ENCODE data around the gene CAMTA1.

CAMTA1 gene

DNA sequence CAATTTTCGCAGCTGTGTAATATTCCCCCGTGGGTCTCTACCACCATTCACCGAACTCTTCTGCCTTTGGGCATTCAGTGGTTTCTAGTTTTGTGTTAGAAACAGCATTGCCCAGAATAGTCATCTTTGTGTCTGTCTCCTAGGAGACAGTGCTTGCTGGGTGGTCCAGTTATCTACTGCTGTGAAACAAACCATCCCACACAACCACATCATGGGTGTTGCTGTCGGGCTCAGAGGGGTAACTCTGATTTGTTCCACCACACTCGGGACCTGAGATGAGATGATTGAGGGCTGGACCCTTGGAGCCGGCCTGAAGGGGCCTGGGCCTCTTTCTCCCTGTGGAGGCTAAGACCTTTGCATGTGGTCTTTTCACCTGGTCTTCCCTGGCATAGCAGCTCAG lies 558.6 kb downstream of the CAMTA1 start:
- in situ Hi-C loops (cut with MboI; ENCODE audit: low sequenced_read_pairs): no loop called here

GRCh38 chr1:7344299-7344698 lies 559.0 kb downstream of the CAMTA1 start:
- in situ Hi-C loops (cut with MboI; ENCODE audit: low sequenced_read_pairs): no loop called here

GRCh38 chr1:7345516-7345915 lies 560.3 kb downstream of the CAMTA1 start:
- in situ Hi-C loops (cut with MboI; ENCODE audit: low sequenced_read_pairs): no loop called here

GRCh38 chr1:7346070-7346596 lies 560.9 kb downstream of the CAMTA1 start:
- in situ Hi-C loops (cut with MboI; ENCODE audit: low sequenced_read_pairs): no loop called here

DNA sequence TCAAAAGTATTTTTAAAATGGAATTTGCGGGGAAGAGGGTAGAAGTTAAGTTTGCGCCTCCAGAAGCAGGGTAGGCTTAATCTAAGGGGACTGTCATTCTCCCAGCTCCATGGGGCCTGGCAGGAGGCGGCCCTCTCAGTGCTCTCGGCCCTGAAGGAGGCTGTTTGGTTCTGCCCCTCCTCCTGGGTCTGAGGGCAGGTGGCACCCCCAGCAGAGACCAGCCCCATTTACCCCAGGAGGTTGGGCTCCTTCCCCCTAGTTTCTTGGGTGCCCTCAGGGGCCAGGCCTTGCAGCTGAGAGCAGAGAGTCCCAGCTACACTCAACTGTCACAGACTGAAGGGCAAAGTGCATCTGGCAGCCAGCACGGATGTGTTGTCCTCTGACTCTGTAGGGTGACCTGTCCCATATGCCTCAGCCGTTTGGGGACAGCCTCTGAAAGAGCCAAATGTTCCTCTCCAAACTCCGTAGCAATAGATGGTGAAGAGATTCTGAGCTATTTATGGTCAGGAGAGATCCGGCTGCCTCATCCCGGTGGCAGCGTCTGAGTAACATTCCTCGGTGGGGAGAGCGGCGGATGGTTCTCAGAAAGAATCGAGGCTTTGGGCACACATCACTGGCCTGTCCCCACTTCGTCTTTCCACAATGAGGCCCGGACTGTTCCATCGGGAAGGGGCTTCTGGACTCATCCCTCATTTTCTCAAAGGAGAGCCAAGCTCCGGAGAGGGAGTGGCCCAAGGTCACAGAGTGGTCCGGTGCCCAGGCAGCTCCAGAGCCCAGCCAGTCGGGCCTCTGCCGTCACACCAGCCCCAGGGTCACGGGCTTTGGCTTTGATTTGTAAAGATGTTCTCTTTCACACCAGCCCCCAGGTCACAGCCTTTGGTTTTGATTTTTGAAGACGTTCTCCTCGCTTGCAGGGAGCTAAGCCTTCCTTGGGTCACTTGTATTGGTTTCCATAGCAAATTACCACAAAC lies 561.6 kb downstream of the CAMTA1 start:
- in situ Hi-C loops (cut with MboI; ENCODE audit: low sequenced_read_pairs): no loop called here

- in situ Hi-C loops (cut with MboI; ENCODE audit: low sequenced_read_pairs): no loop called here
Observed at GRCh38 chr1:7348073-7348472, 562.8 kb downstream of the CAMTA1 start.

DNA sequence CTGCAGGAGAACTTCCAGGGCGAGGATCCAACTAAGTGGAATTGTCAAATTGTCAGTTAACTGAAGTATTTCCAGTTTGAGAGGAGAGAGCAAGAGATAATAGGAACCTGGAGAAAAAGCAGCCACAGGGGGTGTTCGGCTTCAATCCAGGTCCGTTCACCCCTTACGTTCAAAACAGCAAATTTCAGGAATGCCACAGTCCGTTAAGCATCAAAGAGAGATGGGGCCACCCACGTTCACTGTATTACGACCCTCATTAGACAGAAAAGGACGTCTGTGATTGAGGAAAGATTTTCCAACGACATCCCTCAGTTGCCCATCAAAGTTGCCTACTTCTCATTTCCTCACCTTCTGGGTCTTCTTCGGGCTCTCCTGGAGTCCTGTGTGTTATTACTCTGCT lies 563.3 kb downstream of the CAMTA1 start:
- in situ Hi-C loops (cut with MboI; ENCODE audit: low sequenced_read_pairs): no loop called here

DNA sequence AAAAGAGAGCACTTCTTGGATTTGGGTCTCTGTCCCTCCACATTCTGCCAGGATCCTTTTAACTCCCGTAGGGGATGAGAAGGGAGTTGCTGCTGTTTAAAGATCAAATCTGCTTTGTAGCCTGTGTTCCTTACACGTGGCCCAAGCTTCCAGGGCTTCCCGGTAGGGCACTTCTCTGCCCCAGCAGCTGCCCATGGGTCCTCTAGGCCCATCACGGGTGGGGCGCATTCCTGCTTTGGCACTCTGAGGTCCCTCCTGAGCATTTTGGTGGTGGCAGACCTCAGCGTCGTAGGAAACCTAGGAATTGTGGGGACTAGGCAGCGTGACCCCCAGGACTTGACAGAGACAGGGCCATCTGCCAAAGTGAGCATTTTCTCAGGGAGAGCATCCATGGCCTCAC lies 565.5 kb downstream of the CAMTA1 start:
- in situ Hi-C loops (cut with MboI; ENCODE audit: low sequenced_read_pairs): no loop called here

DNA sequence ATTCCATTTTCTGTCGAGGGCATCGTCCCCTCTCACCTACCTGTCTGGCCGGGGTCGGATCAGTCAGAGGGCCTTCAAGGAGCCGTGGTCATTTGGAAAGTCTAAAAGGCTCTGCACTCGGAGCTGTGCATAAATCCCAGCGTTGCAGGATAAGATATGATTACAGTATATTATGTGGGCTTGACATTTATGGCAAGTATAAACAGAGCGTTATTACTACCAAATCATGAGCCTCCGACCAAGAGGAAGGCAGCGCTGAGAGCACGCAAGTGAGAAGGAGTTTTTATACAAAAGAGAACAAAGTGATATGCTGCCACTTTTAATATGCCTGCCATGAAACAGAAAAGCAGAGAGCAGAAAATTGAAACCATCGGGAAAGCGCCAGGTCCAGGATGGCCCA lies 566.4 kb downstream of the CAMTA1 start:
- in situ Hi-C loops (cut with MboI; ENCODE audit: low sequenced_read_pairs): no loop called here

GRCh38 chr1:7352364-7352763 lies 567.1 kb downstream of the CAMTA1 start:
- in situ Hi-C loops (cut with MboI; ENCODE audit: low sequenced_read_pairs): no loop called here

DNA sequence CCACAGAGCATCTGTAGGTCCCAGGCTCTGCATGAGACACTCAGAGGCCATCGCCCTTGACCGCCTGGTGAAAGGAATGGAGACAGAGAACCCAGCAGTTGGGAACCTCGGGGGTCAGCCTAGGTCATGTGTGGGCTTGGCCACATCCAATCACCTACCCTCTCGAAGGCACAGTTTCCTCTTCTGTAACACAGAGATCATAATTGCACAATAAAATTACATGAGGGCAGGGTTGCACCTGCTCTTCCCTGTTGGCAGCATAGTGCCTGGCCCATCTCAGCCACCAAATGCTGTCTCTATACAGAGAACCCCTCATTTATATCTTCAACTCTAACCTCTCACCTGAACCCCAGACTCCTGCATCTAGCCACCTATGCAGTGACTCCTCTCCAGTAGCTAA lies 567.7 kb downstream of the CAMTA1 start:
- in situ Hi-C loops (cut with MboI; ENCODE audit: low sequenced_read_pairs): no loop called here

DNA sequence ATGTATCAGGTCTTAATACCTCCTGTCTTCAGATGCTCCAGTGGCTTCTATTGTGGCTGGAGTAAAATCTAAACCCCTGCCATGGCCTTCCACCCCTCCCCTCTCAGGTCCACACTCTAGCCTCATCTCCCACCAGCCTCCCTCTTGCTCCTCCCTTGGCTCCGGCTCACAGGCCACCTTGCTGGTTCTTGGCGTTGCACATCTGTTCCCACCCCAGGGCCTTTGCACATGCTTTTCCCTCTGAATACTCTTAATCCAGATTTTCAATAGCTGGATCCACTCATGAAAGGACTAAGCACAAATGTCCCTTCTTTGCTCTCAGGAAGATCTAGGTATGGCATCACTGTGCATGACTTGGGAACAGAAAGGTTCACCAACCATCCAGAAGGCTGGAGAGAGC lies 570.4 kb downstream of the CAMTA1 start:
- in situ Hi-C loops (cut with MboI; ENCODE audit: low sequenced_read_pairs): no loop called here

GRCh38 chr1:7356079-7356478 lies 570.8 kb downstream of the CAMTA1 start:
- in situ Hi-C loops (cut with MboI; ENCODE audit: low sequenced_read_pairs): no loop called here

GRCh38 chr1:7358425-7358824 lies 573.2 kb downstream of the CAMTA1 start:
- in situ Hi-C loops (cut with MboI; ENCODE audit: low sequenced_read_pairs): no loop called here

DNA sequence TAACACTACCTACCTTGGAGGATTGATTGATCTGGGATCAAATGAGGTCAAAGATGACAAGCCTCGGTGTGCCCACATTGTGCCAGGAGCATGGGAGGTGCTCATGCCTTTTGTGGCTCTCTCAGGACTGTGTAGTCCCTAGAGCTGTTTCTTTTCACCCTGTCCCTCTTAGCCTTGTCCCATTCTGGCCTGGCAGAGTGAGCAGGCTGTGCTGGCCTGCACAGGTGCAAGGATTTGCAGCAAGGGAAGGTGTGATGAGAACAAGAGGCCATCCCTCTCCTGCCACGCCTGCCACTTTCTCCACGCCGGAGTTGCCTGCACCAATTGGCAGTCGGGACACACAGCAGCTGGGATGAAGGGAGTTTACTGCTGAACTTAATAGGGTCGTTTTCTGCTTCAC lies 575.3 kb downstream of the CAMTA1 start:
- in situ Hi-C loops (cut with MboI; ENCODE audit: low sequenced_read_pairs): no loop called here

GRCh38 chr1:7362947-7363346 lies 577.7 kb downstream of the CAMTA1 start:
- in situ Hi-C loops (cut with MboI; ENCODE audit: low sequenced_read_pairs): no loop called here

DNA sequence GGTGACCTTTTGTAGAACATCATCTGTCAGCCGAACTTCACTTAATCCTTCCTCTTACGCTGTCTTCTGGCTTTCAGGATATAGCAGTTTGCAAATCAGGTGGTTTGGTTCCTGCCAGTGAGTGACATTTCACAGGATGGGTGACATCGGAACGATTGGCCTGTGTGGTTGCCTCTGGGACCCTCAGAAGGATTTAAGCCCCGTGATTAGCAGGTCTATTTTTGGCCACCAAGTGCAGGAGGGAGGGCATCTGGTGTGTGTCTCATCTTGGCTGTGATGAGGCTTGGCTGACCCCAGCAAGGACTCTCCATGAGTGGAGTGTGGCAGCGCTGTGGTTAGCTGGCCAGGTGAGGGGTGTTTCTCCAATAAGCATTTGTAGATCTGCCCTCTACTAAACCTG lies 578.2 kb downstream of the CAMTA1 start:
- in situ Hi-C loops (cut with MboI; ENCODE audit: low sequenced_read_pairs): no loop called here

- in situ Hi-C loops (cut with MboI; ENCODE audit: low sequenced_read_pairs): no loop called here
Observed at GRCh38 chr1:7365706-7366105, 580.5 kb downstream of the CAMTA1 start.

GRCh38 chr1:7366286-7366954 lies 581.2 kb downstream of the CAMTA1 start:
- in situ Hi-C loops (cut with MboI; ENCODE audit: low sequenced_read_pairs): no loop called here

GRCh38 chr1:7366955-7367665 lies 581.9 kb downstream of the CAMTA1 start:
- in situ Hi-C loops (cut with MboI; ENCODE audit: low sequenced_read_pairs): no loop called here

DNA sequence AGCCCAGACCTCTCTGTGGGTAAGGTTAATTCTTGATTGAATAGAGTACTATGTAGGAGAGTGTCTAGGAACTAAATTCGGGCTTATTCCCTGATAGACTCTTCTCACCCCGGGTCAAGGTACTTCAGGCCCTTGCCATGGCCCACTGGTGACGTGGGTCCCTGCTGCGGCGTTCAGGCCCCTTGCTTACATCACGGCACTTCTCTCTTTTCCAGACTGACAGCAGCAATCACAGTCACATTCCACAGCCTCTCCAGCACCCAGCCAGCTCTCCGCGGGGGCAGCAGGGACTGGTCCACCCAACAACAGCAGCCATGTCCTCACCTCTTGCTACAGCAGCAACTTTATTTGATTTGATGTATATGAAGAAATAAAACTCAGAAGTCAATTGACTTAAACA lies 584.6 kb downstream of the CAMTA1 start:
- in situ Hi-C loops (cut with MboI; ENCODE audit: low sequenced_read_pairs): no loop called here
